ENCODE data around the gene LSM11.

GRCh38 chr5:157713830-157714595, 29.5 kb upstream of the LSM11 start:
- TF ChIP-seq CTCF (IDR thresholded peaks at IDR 0.05; ENCODE audit: borderline replicate concordance, extremely low read depth, low read length, poor library complexity, severe bottlenecking) (no peak), EZH2 (IDR thresholded peaks at IDR 0.05; ENCODE audit: borderline replicate concordance, low read depth, low read length, severe bottlenecking) (no peak)

Measured in DND-41 (cell line).